ENCODE measurements around the gene WWOX. TPM values are rescaled to one million over a fixed set of nuclear protein-coding genes. Genes with fewer than 3 reads are reported as not detected.

Gene WWOX
- total RNA-seq, 1 donor: 24.2 TPM

DNA sequence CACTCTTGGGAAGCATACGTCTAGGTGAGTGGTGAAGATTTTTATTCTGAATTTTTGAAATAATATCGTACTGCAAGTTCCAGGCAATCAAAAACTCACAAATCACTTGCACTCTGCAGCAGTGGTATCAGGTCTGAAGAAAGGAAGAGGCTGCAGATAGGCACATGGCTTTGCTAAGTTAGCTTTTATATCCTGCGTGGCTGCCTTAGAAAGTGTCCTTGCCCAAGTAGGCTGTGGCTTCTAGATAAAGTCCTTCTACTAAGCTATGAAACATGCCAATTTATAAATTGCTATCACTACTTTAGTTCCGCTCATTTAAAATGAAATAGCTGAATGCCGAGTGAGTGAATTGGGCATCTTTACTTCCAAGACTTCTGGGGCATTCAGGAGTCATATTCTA lies 17.9 kb downstream of the WWOX start:
- TF ChIP-seq, protein P1, sequence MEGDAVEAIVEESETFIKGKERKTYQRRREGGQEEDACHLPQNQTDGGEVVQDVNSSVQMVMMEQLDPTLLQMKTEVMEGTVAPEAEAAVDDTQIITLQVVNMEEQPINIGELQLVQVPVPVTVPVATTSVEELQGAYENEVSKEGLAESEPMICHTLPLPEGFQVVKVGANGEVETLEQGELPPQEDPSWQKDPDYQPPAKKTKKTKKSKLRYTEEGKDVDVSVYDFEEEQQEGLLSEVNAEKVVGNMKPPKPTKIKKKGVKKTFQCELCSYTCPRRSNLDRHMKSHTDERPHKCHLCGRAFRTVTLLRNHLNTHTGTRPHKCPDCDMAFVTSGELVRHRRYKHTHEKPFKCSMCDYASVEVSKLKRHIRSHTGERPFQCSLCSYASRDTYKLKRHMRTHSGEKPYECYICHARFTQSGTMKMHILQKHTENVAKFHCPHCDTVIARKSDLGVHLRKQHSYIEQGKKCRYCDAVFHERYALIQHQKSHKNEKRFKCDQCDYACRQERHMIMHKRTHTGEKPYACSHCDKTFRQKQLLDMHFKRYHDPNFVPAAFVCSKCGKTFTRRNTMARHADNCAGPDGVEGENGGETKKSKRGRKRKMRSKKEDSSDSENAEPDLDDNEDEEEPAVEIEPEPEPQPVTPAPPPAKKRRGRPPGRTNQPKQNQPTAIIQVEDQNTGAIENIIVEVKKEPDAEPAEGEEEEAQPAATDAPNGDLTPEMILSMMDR (IDR thresholded peaks at IDR 0.05; ENCODE audit: insufficient read depth, low read length): no peak
- DNase-seq (ENCODE audit: low read depth): no peak
- H3K4me3 ChIP-seq (ENCODE audit: low read depth, low read length): no peak overlapping the region

- DNase-seq (ENCODE audit: low read depth): no peak
- TF ChIP-seq, protein P1 (IDR thresholded peaks at IDR 0.05; ENCODE audit: insufficient read depth, low read length): no peak
- no peak overlapping the region for H3K4me3 ChIP-seq (ENCODE audit: low read depth, low read length)
These were observed 19.1 kb downstream of the WWOX start for GRCh38 chr16:78118469-78119025.

GRCh38 chr16:78122774-78123315 lies 23.4 kb downstream of the WWOX start:
- peak; percentile 75 for DNase-seq (ENCODE audit: low read depth)
- no peak overlapping the region for H3K4me3 ChIP-seq (ENCODE audit: low read depth, low read length)
- TF ChIP-seq, protein P1 (IDR thresholded peaks at IDR 0.05; ENCODE audit: insufficient read depth, low read length): peak; percentile 12

DNA sequence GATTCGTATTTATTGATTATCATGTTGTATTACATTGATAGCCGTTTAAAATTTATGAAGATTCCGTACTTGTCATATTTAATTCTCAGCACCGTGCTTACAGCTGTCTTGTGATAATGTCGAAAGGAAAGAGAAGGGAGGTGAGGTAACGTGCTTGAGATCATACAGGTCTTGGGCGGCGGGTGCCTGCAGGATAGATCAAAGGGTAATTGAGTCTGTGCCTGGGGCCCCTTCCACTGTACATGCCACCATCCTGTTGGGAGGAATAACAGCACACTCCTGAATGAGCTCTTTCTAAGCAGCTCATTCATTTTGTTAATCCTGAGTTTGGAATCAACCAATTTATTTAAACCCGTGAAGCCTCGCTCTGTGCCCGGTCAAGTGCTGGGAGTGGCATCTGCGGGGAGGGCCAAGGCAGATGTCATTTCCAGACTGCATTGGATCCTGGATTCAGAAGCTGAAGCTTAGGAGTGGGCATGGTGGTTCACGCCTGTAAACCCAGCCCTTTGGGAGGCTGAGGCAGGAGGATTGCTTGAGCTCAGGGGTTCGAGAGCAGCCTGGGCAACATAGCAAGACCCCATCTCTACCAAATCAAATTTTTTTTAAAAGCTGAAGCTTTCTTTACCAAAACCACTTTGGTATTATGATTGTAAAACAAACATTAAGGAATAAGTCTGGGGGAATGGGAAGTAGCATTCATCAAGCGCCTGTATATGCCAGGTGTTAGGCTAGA lies 25.8 kb downstream of the WWOX start:
- DNase-seq (ENCODE audit: low read depth): no peak
- TF ChIP-seq, protein P1 (IDR thresholded peaks at IDR 0.05; ENCODE audit: insufficient read depth, low read length): no peak
- no peak overlapping the region for H3K4me3 ChIP-seq (ENCODE audit: low read depth, low read length)

DNA sequence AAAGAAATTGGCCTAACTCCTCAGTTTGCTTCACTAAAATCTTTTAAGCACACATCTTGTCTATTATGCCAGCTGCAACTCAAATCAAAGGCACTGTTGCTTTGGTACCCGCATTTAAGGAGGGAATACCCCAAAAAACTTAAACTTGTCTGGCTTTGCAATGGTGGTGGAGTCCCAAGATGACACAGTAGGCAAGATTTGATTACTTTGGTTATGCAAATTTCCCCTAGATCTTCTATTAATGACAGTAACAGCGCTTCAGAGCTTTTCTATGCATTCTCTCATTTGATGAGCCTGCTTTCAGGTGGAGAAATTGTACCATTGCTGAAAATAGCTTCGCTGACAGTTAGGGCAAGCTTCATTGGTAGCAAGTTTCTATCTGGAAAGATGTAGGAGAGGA lies 27.2 kb downstream of the WWOX start:
- H3K4me3 ChIP-seq (ENCODE audit: low read depth, low read length): no peak overlapping the region
- TF ChIP-seq, protein P1 (IDR thresholded peaks at IDR 0.05; ENCODE audit: insufficient read depth, low read length): no peak
- DNase-seq (ENCODE audit: low read depth): no peak

- peak overlapping the region; percentile 15 for H3K4me3 ChIP-seq (ENCODE audit: low read depth, low read length)
- DNase-seq (ENCODE audit: low read depth): peak; percentile 60
- TF ChIP-seq, protein P1 (IDR thresholded peaks at IDR 0.05; ENCODE audit: insufficient read depth, low read length): no peak
These were observed 27.7 kb downstream of the WWOX start for GRCh38 chr16:78127130-78127529.
